A549 (cell line): ENCODE results near the gene MYH11.

Source experiments
- CEBPB ChIP-seq, 2 experiments: fragments of >200 bp in 1 of 2; sonication (Bioruptor Twin) in 1 of 2; formaldehyde crosslinking in 1 of 2; IDR thresholded peaks; 2 replicates each; pipeline ENCODE4 v1.6.1; 2012 to 2016
- CTCF ChIP-seq: fragments of >200 bp; sonication (Bioruptor Twin); formaldehyde crosslinking; IDR thresholded peaks from 3 replicates; pipeline ENCODE4 v1.5.1; 2016
- FOSL2 ChIP-seq, 2 experiments: fragments of 450-650 bp in 1 of 2; fragments of >200 bp in 1 of 2; sonication (Bioruptor Twin) in 1 of 2; formaldehyde crosslinking; IDR thresholded peaks; 2 replicates each; pipeline versions ENCODE4 v1.5.0 to v1.6.1; 2016 to 2020; ENCODE audit warnings: mild to moderate bottlenecking in 1 of 2, moderate library complexity in 1 of 2
- KDM5A ChIP-seq: fragments of 200-600 bp; sonication (generic); IDR thresholded peaks from 2 replicates; pipeline ENCODE4 v1.6.1; 2016; ENCODE audit warnings: antibody characterized with exemption, mild to moderate bottlenecking
- POLR2A ChIP-seq: IDR thresholded peaks from 2 replicates; pipeline ENCODE4 v1.6.1; 2012; ENCODE audit warnings: mild to moderate bottlenecking, low read length
- POLR2AphosphoS2 ChIP-seq: conservative IDR thresholded peaks from 2 replicates; pipeline ENCODE4 v1.6.1; 2012; ENCODE audit warnings: low read length, improper control_type of control experiment, inconsistent platforms
- RAD21 ChIP-seq, 2 experiments: fragments of >200 bp in 1 of 2; sonication (Bioruptor Twin) in 1 of 2; formaldehyde crosslinking in 1 of 2; IDR thresholded peaks in 1 of 2; conservative IDR thresholded peaks in 1 of 2; 2 replicates in 1 of 2; 3 replicates in 1 of 2; pipeline ENCODE4 v1.6.1; 2012 to 2018; ENCODE audit warnings: inconsistent platforms in 1 of 2
- RFX5 ChIP-seq: fragments of 450-650 bp; IDR thresholded peaks from 2 replicates; pipeline ENCODE4 v1.7.1; 2014; ENCODE audit warnings: antibody characterized with exemption, mild to moderate bottlenecking, moderate library complexity
- USF2 ChIP-seq: fragments of 450-650 bp; IDR thresholded peaks from 2 replicates; pipeline ENCODE4 v1.6.1; 2014; ENCODE audit warnings: antibody characterized with exemption
- TF ChIP-seq, protein P1 (sequence below): fragments of >200 bp; sonication (Bioruptor Twin); formaldehyde crosslinking; IDR thresholded peaks from 2 replicates; pipeline ENCODE4 v1.6.1; 2016
- TF ChIP-seq, protein P2 (sequence below): IDR thresholded peaks from 2 replicates; pipeline ENCODE4 v1.6.1; 2012

- TF ChIP-seq KDM5A (no peak), CTCF (no peak), RFX5 (no peak), POLR2A (no peak), POLR2AphosphoS2 (no peak), FOSL2 (IDR thresholded peaks at IDR 0.05) (no peak), FOSL2 (CRISPR knock-in tag; IDR thresholded peaks at IDR 0.05) (no peak), CEBPB (IDR thresholded peaks at IDR 0.05) (no peak), RAD21 (conservative IDR thresholded peaks at IDR 0.05 in 1 of 2, IDR thresholded peaks at IDR 0.05 in 1 of 2) (no peak), USF2 (no peak)
- TF ChIP-seq, protein P1, sequence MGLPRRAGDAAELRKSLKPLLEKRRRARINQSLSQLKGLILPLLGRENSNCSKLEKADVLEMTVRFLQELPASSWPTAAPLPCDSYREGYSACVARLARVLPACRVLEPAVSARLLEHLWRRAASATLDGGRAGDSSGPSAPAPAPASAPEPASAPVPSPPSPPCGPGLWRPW: no peak
- TF ChIP-seq, protein P2, sequence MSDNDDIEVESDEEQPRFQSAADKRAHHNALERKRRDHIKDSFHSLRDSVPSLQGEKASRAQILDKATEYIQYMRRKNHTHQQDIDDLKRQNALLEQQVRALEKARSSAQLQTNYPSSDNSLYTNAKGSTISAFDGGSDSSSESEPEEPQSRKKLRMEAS: no peak
Observed at GRCh38 chr16:15790458-15790857, 66.4 kb downstream of the MYH11 start.
